Heart left ventricle (tissue), 16 donors: ENCODE measurements around the gene MRPS5. TPM values are rescaled to one million over a fixed set of nuclear protein-coding genes. Genes with fewer than 3 reads are reported as not detected.
"Not testable (repeated sequence)": the region's sequence is repeated elsewhere in the genome, so short reads cannot be mapped to it uniquely, and the experiment has no call there.

Source experiments
- ATAC-seq, 4 donors: fragments of 200-7000 bp; cut with Tn5 transposase; one replicate each; pipeline ENCODE4 v1.9.1; 2020 to 2022; ENCODE audit warnings: moderate library complexity in 4 of 4, mild to moderate bottlenecking in 3 of 4, moderate number of reproducible peaks in 1 of 4
- DNase-seq, 5 donors: peaks; one replicate each; pipeline ENCODE4 v3.0.0-alpha.2; 2020
- H3K27ac ChIP-seq, 12 donors: fragments of 200-600 bp; sonication (generic) in 4 of 12; one replicate each; pipeline versions ENCODE4 v1.5.0 to v1.8.0; 2016 to 2022; ENCODE audit warnings: mild to moderate bottlenecking in 2 of 12
- H3K27me3 ChIP-seq, 9 donors: fragments of 200-600 bp; sonication (generic) in 2 of 9; one replicate each; pipeline versions ENCODE4 v1.5.1 to v1.8.0; 2016 to 2022; ENCODE audit warnings: mild to moderate bottlenecking in 3 of 9
- H3K36me3 ChIP-seq, 9 donors: fragments of 200-600 bp; sonication (generic) in 2 of 9; one replicate each; pipeline versions ENCODE4 v1.5.0 to v1.8.0; 2018 to 2022; ENCODE audit warnings: mild to moderate bottlenecking in 2 of 9
- H3K4me1 ChIP-seq, 12 donors: fragments of 200-600 bp; sonication (generic) in 4 of 12; one replicate each; pipeline versions ENCODE4 v1.5.0 to v1.8.0; 2016 to 2022; ENCODE audit warnings: mild to moderate bottlenecking in 3 of 12
- H3K4me3 ChIP-seq, 12 donors: fragments of 200-600 bp; sonication (generic) in 4 of 12; one replicate each; pipeline versions ENCODE4 v1.5.0 to v1.8.0; 2017 to 2022; ENCODE audit warnings: mild to moderate bottlenecking in 9 of 12, moderate library complexity in 4 of 12
- H3K9me3 ChIP-seq, 12 donors: fragments of 200-600 bp; sonication (generic) in 4 of 12; one replicate each; pipeline versions ENCODE4 v1.5.0 to v1.8.0; 2016 to 2022; ENCODE audit warnings: mild to moderate bottlenecking in 1 of 12
- POLR2A ChIP-seq, 2 donors: fragments of 450-650 bp; IDR thresholded peaks; one replicate each; pipeline ENCODE4 v1.6.1; 2017; ENCODE audit warnings: antibody characterized with exemption in 2 of 2, mild to moderate bottlenecking in 2 of 2, moderate library complexity in 2 of 2
- WGBS, 4 donors: extraction: QIAGEN DNeasy Blood & Tissue Kit in 2 of 4; methylation state at CpG; one replicate each; pipeline versions ENCODE4 v1.1.5 to v1.1.7; 2013 to 2018; 5-methylcytosine and 5-hydroxymethylcytosine counted together
- intact Hi-C, 10 donors: fragments of 100-400 bp; cut with DNase I; formaldehyde crosslinking; loops; one replicate each; pipeline versions ENCODE4 v1.11.1 to v1.14.2; 2022
- polyA plus RNA-seq, 2 donors: library from polyadenylated mRNA; stranded (reverse); fragments of 200-250 nt; gene quantifications; one replicate each; pipeline ENCODE4 v1.2.3, GENCODE V29; 2013
- total RNA-seq, 9 donors: library from RNA; depleted of rRNA in 2 of 9; stranded (reverse); fragments of >200 nt in 2 of 9; fragmentation: NEBNext Ultra II Directional in 3 of 9; extraction: Animal tissue kit (Norgen Biotek cat#: 25700) in 3 of 9; gene quantifications; one replicate each; pipeline versions ENCODE4 v1.1.0 to v1.2.4, GENCODE V29; 2016 to 2023
- TF ChIP-seq, protein P1 (sequence below), 12 donors: fragments of 200-600 bp; sonication (generic) in 4 of 12; IDR thresholded peaks; one replicate each; pipeline versions ENCODE4 v1.5.0 to v1.8.0; 2018 to 2022; ENCODE audit warnings: antibody characterized with exemption in 12 of 12, mild to moderate bottlenecking in 5 of 12
- donor health status: ischemic (EF 13 %, LVEDD 7.1; RV severe dilation, severe dysfunction).
- donor health status: healthy with polysubstance abuse.
- donor health status: DM: no; HTN: yes; CAD: no.
- donor health status: DM: no; HTN: no; CAD: no.
- donor health status: ischemic (EF 25% LVEDD 6.9; RV normal size, moderate dysfunction).
- donor health status: ischemic (EF 25% LVEDD 5.7; RV mildly dilated, moderate dysfunction).
- donor health status: healthy.
- donor health status: DM: yes; HTN: yes; CAD: no.
- donor health status: ischemic (EF 35%, LVEDD 5.7; RV mildly dilated, moderate dysfunction).
- donor health status: nonischemic (EF 11% LVEDD 7.7; RV severe dilation, severe dysfunction).
- donor health status: DM: yes; HTN: yes; CAD: no.
- donor health status: PGD.
- donor health status: ischemic (EF 29% LVEDD 5.4; RV normal size, mild dysfunction).
- donor health status: nonischemic (EF 23%, LVEDD 6.1; RV moderate dilation, normal function).

Gene MRPS5
- total and polyA plus RNA-seq, 11 donors = 52.4 to 116 (median 71.2) TPM

DNA sequence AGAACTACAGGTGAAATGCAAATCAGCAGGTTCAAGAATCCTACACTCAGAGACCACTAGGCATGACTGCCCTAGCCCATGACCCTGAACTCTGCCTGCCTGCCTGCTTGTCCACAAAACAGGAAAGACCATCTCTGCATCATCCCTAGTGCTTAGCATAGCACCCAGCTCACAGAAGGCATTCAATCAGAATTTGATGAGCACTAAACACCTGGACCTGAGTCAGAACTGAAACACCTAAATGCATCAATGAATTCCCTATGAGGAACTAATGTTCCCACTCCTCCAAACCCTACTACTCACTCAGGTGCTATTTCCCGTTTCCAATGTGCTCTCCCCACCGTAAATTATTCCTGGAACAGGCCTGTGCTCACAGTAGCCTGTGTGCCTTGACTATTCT lies 21.7 kb downstream of the MRPS5 start:
- 95 to 97% (median 96%) methylated on average over 2 of the region's 2 CpGs for WGBS, 4 donors
- no peak overlapping the region for H3K27ac ChIP-seq
- no peak for DNase-seq
- TF ChIP-seq, protein P1, sequence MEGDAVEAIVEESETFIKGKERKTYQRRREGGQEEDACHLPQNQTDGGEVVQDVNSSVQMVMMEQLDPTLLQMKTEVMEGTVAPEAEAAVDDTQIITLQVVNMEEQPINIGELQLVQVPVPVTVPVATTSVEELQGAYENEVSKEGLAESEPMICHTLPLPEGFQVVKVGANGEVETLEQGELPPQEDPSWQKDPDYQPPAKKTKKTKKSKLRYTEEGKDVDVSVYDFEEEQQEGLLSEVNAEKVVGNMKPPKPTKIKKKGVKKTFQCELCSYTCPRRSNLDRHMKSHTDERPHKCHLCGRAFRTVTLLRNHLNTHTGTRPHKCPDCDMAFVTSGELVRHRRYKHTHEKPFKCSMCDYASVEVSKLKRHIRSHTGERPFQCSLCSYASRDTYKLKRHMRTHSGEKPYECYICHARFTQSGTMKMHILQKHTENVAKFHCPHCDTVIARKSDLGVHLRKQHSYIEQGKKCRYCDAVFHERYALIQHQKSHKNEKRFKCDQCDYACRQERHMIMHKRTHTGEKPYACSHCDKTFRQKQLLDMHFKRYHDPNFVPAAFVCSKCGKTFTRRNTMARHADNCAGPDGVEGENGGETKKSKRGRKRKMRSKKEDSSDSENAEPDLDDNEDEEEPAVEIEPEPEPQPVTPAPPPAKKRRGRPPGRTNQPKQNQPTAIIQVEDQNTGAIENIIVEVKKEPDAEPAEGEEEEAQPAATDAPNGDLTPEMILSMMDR (IDR thresholded peaks at IDR 0.05) = no peak
- TF ChIP-seq POLR2A (IDR thresholded peaks at IDR 0.05) = no peak
- ATAC-seq = no peak
- intact Hi-C loops = no loop called here
- H3K9me3 ChIP-seq = peaks cover 0 to 12% (median 0%) of the 10 kb centered on the region in 12 donors
- no peaks in the 10 kb centered on the region for H3K27me3 ChIP-seq
- no peaks in the 10 kb centered on the region for H3K4me1 ChIP-seq
- peaks cover 0 to 83% (median 68%) of the 10 kb centered on the region in 9 donors for H3K36me3 ChIP-seq
- no peak overlapping the region for H3K4me3 ChIP-seq

DNA sequence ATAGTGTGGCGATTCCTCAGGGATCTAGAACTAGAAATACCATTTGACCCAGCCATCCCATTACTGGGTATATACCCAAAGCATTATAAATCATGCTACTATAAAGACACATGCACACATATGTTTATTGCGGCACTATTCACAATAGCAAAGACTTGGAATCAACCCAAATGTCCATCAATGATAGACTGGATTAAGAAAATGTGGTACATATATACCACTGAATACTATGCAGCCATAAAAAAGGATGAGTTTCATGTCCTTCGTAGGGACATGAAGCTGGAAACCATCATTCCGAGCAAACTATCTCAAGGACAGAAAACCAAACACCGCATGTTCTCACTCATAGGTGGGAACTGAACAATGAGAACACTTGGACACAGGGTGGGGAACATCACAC lies 23.3 kb downstream of the MRPS5 start:
- WGBS, 4 donors = 95 to 97% (median 96%) methylated on average over 5 of the region's 5 CpGs
- intact Hi-C loops, ATAC-seq, H3K27me3 ChIP-seq, H3K4me3 ChIP-seq, H3K27ac ChIP-seq, DNase-seq, H3K4me1 ChIP-seq: not testable (repeated sequence)
- Histone ChIP-seq H3K36me3 (peaks cover 0 to 80% (median 59%) of the 10 kb centered on the region in 9 donors), H3K9me3 (peaks cover 0 to 12% (median 0%) of the 10 kb centered on the region in 12 donors)

DNA sequence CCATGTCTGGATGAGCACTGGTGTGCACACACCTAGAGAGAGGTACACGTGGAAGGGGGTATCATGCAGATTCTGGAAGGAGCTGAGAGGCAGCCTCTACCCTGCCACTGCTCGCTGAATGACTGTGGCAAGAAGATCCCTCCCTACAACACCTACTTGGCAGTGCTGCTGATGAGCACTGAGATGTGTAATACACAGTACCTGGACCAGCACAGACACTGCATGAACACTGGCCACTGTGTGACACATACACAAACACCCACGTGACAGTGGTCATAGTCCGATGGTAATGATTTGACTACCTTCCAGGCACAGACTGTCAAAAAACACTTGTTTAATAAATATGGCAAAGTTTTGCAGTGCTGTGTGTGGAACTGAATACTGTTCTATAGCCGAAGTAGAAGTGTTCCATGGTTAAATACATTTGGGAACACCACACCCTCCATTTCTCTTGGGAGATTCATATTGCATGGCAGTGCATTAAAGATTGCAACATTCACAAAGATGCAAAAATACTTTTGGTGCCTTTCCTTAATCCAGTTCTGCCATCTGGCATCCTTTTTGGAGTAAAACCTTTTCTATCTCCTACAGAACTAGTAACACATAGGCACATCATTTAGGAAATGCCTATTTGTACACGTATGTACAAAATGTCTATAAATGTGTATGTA lies 29.6 kb downstream of the MRPS5 start:
- Histone ChIP-seq H3K27me3 (no peaks in the 10 kb centered on the region), H3K27ac (no peak overlapping the region), H3K4me1 (no peaks in the 10 kb centered on the region), H3K36me3 (peaks cover 0 to 79% (median 64%) of the 10 kb centered on the region in 9 donors), H3K9me3 (peaks cover 0 to under 1% (median 0%) of the 10 kb centered on the region in 12 donors), H3K4me3 (no peak overlapping the region)
- TF ChIP-seq POLR2A (IDR thresholded peaks at IDR 0.05) = no peak
- TF ChIP-seq, protein P1 (IDR thresholded peaks at IDR 0.05) = no peak
- WGBS, 4 donors = 89 to 97% (median 95%) methylated on average over 5 to 6 of the region's 6 CpGs
- ATAC-seq (no peak), DNase-seq (no peak)
- intact Hi-C loops = no loop called here

DNA sequence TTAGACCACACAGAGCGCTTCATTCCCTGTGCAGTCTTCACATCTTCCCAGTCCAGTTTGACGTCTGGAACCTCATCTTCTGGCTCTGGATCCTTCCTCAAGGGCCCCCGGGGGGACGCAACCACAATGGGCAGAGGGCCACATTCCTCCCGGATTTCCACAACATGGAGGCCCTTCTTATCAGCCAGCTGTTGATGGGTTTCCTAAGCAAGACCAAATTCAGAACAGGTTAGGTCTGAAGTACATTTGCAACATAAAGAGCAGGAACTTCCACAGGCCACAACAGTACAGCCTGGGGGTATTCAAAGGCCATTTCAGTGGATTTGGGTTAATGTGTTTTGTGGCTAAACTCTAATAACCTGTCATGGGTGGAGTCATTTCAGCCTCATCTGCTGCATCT lies 34.2 kb downstream of the MRPS5 start:
- Histone ChIP-seq H3K36me3 (peaks cover 0 to 77% (median 72%) of the 10 kb centered on the region in 9 donors), H3K4me3 (no peak overlapping the region), H3K9me3 (no peaks in the 10 kb centered on the region), H3K27me3 (no peaks in the 10 kb centered on the region), H3K4me1 (no peaks in the 10 kb centered on the region), H3K27ac (no peak overlapping the region)
- WGBS, 4 donors = 76 to 81% (median 78%) methylated on average over 5 of the region's 5 CpGs
- ATAC-seq (no peak), DNase-seq (no peak)
- no peak for TF ChIP-seq POLR2A (IDR thresholded peaks at IDR 0.05)
- TF ChIP-seq, protein P1 (IDR thresholded peaks at IDR 0.05) = no peak
- intact Hi-C loops = no loop called here

DNA sequence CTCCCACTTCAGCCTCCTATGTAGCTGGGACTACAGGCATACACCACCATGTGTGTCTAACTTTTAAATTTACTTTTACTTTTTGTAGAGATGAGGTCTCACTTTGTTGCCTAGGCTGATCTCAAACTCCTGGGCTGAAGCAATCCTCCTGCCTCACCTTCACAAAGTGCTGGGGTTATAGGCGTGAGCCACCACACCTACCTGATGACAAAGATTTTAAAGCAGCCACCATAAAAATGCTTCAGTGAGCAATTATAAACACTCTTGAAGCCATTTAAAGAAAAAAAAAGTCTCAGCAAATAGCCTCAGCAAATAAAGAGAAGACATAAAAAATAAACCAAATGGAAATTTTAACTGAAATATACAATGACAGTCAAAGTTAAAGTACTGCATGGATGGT lies 35.6 kb downstream of the MRPS5 start:
- DNase-seq (no peak), ATAC-seq (no peak)
- H3K36me3 ChIP-seq = peaks cover 0 to 63% (median 59%) of the 10 kb centered on the region in 9 donors
- intact Hi-C loops = no loop called here
- no peaks in the 10 kb centered on the region for H3K9me3 ChIP-seq
- no peak overlapping the region for H3K4me3 ChIP-seq
- TF ChIP-seq, protein P1 (IDR thresholded peaks at IDR 0.05) = no peak
- TF ChIP-seq POLR2A (IDR thresholded peaks at IDR 0.05) = no peak
- no peaks in the 10 kb centered on the region for H3K27me3 ChIP-seq
- no peaks in the 10 kb centered on the region for H3K4me1 ChIP-seq
- H3K27ac ChIP-seq = no peak overlapping the region
- WGBS, 4 donors = 86 to 98% (median 96%) methylated on average over 1 of the region's 1 CpG
